Measurements from ENCODE around the gene FAM81B. TPM values are rescaled to one million over a fixed set of nuclear protein-coding genes. Genes with fewer than 3 reads are reported as not detected.

The FAM81B gene
- total RNA-seq, 1 experiment from 2014 or later, result not detected

DNA sequence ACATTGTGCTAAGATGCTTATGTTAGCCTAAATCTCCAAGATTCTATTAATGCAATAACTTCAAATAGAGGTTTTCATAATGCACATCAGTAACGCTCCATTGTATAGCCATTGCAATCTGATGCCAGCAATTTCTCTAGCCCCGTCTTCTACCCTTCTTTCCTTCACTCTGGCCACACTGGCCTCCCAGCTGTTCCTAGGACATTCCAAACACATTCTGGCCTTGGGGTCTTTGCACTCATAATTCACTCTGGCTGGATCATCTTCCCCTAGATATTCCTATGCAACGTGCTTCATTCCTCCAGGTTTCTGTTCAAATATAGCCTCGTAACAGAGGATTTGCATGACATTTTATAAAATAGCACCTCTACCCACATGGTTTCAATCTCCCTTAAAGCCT is 23.3 kb downstream of the FAM81B start:
- no peaks in the 10 kb centered on the region for H3K27me3 Mint-ChIP-seq (ENCODE audit: unreplicated experiment)
- no peaks in the 10 kb centered on the region for H3K9me3 Mint-ChIP-seq (ENCODE audit: low read depth, unreplicated experiment)
- H3K4me1 Mint-ChIP-seq (ENCODE audit: low read depth, unreplicated experiment), result no peaks in the 10 kb centered on the region
- no peak for DNase-seq
- H3K4me3 Mint-ChIP-seq (ENCODE audit: low read depth, unreplicated experiment), result no peak overlapping the region
- CTCF ChIA-PET, result no interaction called here
- H3K27ac Mint-ChIP-seq (ENCODE audit: unreplicated experiment), result no peak overlapping the region
- intact Hi-C loops (cut with micrococcal nuclease; ENCODE audit: unreplicated experiment), result no loop called here
- no peaks in the 10 kb centered on the region for H3K36me3 Mint-ChIP-seq (ENCODE audit: insufficient read depth, unreplicated experiment)
- TF ChIP-seq, protein P1, sequence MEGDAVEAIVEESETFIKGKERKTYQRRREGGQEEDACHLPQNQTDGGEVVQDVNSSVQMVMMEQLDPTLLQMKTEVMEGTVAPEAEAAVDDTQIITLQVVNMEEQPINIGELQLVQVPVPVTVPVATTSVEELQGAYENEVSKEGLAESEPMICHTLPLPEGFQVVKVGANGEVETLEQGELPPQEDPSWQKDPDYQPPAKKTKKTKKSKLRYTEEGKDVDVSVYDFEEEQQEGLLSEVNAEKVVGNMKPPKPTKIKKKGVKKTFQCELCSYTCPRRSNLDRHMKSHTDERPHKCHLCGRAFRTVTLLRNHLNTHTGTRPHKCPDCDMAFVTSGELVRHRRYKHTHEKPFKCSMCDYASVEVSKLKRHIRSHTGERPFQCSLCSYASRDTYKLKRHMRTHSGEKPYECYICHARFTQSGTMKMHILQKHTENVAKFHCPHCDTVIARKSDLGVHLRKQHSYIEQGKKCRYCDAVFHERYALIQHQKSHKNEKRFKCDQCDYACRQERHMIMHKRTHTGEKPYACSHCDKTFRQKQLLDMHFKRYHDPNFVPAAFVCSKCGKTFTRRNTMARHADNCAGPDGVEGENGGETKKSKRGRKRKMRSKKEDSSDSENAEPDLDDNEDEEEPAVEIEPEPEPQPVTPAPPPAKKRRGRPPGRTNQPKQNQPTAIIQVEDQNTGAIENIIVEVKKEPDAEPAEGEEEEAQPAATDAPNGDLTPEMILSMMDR (IDR thresholded peaks at IDR 0.05; ENCODE audit: unreplicated experiment), result no peak
- no TSS peak for BruUV-seq (replicated peaks)

DNA sequence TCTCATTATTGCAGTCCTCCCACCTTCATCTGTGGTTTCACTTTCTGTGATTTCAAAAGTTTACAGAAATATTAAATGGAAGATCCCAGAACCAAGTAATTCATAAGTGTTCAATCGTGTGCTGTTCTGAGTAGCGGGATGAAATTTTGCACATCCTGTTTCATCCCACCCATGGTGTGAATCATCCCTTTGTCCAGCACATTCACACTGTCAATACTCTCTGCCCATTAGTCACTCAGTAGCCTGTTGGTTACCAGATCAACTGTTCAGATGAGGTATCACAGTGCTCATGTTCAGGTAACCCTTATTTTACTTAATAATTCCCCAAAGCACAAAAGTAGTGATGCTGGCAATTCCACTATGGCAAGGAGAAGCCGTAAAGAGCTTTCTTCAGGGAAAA is 26.8 kb downstream of the FAM81B start:
- intact Hi-C loops (cut with micrococcal nuclease; ENCODE audit: unreplicated experiment), result no loop called here
- no peak overlapping the region for H3K27ac Mint-ChIP-seq (ENCODE audit: unreplicated experiment)
- no peaks in the 10 kb centered on the region for H3K36me3 Mint-ChIP-seq (ENCODE audit: insufficient read depth, unreplicated experiment)
- no peak overlapping the region for H3K4me3 Mint-ChIP-seq (ENCODE audit: low read depth, unreplicated experiment)
- no peaks in the 10 kb centered on the region for H3K27me3 Mint-ChIP-seq (ENCODE audit: unreplicated experiment)
- CTCF ChIA-PET, result no interaction called here
- DNase-seq, result no peak
- H3K4me1 Mint-ChIP-seq (ENCODE audit: low read depth, unreplicated experiment), result no peaks in the 10 kb centered on the region
- H3K9me3 Mint-ChIP-seq (ENCODE audit: low read depth, unreplicated experiment), result no peaks in the 10 kb centered on the region
- BruUV-seq (replicated peaks), result no TSS peak
- TF ChIP-seq, protein P1 (IDR thresholded peaks at IDR 0.05; ENCODE audit: unreplicated experiment), result no peak

DNA sequence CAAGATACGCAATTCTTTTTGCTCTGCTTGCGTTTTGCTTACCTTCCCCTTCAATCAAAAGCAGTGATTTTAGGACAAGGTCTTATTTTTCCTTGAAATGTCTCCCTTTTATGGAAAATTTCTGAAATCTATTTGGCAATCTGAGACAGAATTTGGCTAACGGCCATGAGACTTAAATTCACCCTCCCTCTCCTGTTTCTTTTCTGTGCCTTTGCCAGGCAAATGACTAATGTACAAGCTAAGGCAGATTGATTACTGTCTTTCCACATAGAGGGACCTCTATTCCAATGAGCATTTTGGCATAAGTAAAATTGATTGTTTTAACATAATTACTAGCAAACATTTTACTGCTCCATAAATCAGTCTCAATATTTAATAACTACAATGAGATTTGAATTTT is 31.7 kb downstream of the FAM81B start:
- H3K9me3 Mint-ChIP-seq (ENCODE audit: low read depth, unreplicated experiment), result no peaks in the 10 kb centered on the region
- CTCF ChIA-PET, result no interaction called here
- no peak overlapping the region for H3K27ac Mint-ChIP-seq (ENCODE audit: unreplicated experiment)
- intact Hi-C loops (cut with micrococcal nuclease; ENCODE audit: unreplicated experiment), result no loop called here
- BruUV-seq (replicated peaks), result no TSS peak
- no peak for DNase-seq
- H3K4me3 Mint-ChIP-seq (ENCODE audit: low read depth, unreplicated experiment), result no peak overlapping the region
- TF ChIP-seq, protein P1 (IDR thresholded peaks at IDR 0.05; ENCODE audit: unreplicated experiment), result no peak
- H3K4me1 Mint-ChIP-seq (ENCODE audit: low read depth, unreplicated experiment), result no peaks in the 10 kb centered on the region
- H3K27me3 Mint-ChIP-seq (ENCODE audit: unreplicated experiment), result no peaks in the 10 kb centered on the region
- no peaks in the 10 kb centered on the region for H3K36me3 Mint-ChIP-seq (ENCODE audit: insufficient read depth, unreplicated experiment)

DNA sequence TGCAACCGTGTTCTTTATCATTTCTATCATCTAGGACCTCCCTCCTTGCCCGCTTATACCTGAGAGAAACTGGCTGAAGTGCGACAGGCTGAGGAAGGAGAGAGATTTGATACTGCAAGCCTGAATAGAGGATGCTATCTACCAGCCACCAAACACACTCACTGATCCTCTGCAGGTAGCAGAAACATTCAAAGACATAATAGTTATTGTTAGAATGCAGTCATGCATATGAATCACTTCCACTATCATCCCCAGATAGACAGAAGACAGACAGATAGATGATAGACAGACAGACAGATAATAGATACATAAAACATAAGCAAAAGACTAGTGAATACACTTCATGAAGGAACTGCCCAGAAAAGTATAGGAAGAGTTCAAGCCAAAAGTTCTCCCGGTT is 32.9 kb downstream of the FAM81B start:
- Mint-ChIP-seq H3K9me3 (ENCODE audit: low read depth, unreplicated experiment) (no peaks in the 10 kb centered on the region), H3K4me1 (ENCODE audit: low read depth, unreplicated experiment) (no peaks in the 10 kb centered on the region), H3K27me3 (ENCODE audit: unreplicated experiment) (no peaks in the 10 kb centered on the region), H3K27ac (ENCODE audit: unreplicated experiment) (no peak overlapping the region), H3K36me3 (ENCODE audit: insufficient read depth, unreplicated experiment) (no peaks in the 10 kb centered on the region), H3K4me3 (ENCODE audit: low read depth, unreplicated experiment) (no peak overlapping the region)
- no peak for DNase-seq
- BruUV-seq (replicated peaks), result no TSS peak
- CTCF ChIA-PET, result interaction anchor here (0.7 kb wide), 1 partner anchor 63 kb away, joined by 4 read pairs; no protein-coding TSS in a partner anchor
- TF ChIP-seq, protein P1 (IDR thresholded peaks at IDR 0.05; ENCODE audit: unreplicated experiment), result no peak
- intact Hi-C loops (cut with micrococcal nuclease; ENCODE audit: unreplicated experiment), result no loop called here
